HG02623 (cell line): Measurements from ENCODE around the gene OR52B2.
"Not testable (repeated sequence)": the region's sequence is repeated elsewhere in the genome, so short reads cannot be mapped to it uniquely, and the experiment has no call there.

Experiments
- ATAC-seq: cut with Tn5 transposase; IDR thresholded peaks from one replicate; pipeline ENCODE4 v1.9.1; 2021; ENCODE audit warnings: moderate library complexity; ENCODE audit not compliant: unreplicated experiment

Gene OR52B2

DNA sequence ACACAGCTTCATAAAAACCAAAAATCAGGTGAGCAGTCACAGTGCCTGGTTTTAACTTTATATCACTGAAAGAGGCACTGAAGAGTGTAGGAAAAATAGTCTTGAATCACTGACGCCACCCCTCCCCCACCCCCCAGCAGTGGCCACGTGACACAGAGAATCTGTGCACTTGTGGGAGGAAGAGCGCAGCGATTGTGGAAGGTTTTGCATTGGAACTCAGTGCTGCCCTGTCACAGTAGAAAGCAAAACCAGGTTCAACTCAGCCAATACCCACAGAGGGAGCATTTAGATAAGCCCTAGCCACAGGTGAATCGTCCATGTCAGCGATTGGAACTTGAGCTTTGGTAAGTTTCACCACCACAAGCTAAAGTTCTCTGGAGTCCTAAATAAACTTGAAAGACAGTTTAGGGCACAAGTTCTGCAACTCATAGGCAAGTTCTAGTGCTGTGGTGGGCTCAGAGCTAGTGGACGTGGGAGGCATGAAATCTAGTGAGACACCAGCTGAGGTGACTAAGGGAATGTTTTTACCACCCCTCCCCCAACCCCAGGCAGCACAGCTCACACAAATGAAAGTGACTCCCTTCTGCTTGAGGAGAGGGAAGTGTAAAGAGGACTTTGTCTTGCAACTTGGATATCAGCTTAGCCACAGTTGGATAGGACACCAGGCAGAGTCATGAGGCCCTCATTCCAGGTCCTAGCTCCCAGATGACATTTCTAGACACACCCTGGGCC, 13.3 kb downstream of the OR52B2 start:
- no peak for ATAC-seq

DNA sequence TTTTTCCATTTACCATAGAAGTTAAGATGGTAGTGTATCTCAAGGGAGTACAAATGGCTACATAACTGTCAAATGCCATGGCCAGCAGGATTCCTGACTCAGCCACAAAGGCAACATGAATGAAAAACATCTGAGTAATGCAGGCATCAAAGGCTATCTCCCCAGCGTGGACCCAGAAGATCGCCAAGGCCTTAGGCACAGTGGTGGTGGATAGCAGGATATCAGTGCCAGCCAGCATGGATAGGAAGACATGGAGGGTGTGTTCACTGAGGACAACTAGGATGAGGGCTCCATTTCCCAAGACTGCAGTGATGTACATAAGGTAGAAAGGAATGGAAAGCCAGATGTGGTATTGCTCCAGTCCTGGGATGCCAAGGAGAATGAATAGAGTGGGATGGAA, 18.0 kb downstream of the OR52B2 start:
- no peak for ATAC-seq

DNA sequence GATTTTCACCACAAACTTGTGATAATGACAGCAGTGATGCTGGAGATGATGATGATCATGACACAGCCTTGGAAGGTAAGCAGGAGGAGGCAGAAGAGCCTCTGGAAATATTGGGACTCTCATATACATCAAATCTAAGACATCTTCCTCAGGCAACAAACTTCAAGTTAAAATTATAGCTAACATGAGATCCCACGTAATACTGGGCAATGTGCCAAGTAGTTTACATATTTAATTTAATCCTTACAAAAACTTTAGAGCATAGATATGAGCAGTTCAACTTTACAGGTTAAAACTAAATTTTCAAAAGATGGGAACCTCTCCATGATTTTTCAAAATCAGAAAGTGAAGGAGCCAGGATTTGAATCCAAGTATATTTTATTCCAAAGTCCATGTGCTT, 19.0 kb downstream of the OR52B2 start:
- no peak for ATAC-seq

DNA sequence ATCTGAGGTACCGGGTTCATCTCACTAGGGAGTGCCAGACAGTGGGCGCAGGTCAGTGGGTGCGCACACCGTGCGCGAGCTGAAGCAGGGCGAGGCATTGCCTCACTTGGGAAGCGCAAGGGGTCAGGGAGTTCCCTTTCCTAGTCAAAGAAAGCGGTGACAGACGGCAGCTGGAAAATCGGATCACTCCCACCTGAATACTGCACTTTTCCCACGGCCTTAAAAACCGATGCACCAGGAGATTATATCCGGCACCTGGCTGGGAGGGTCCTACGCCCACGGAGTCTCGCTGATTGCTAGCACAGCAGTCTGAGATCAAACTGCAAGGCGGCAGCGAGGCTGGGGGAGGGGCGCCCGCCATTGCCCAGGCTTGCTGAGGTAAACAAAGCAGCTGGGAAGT, 26.4 kb downstream of the OR52B2 start:
- ATAC-seq, result not testable (repeated sequence)

DNA sequence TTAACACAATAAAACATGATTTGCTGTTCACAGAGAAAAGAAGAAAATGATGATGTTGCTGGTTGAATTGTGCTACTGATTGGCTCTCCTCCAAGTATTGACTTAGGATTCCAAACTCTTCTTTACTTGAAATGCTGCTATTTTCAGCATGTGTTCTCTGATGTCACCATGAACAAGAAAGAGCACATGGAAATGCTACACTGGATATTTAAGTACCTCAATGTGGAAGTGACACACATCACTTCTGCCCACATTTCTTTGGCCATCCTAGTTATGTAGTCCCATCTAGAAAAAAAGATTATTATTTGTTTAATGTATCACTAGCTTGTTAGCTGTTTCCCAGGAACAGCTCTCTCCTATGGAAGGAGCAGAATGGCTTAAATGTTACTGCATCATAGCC, 27.2 kb downstream of the OR52B2 start:
- ATAC-seq, result no peak

DNA sequence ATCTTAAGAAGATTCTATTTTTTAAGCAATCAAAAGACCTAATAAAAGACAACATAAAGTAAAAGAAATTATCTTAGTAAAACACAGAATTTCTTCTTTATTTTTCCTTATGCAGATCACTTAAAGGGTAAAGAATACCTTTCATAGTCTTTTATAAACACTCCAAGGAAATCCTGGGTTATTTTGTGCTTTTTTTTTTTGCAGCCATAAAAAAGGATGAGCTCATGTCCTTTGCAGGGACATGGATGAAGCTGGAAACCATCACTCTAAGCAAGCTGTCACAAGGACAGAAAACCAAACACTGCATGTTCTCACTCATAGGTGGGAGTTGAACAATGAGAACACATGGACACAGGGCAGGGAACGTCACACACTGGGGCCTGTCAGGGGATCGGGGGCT, 34.2 kb downstream of the OR52B2 start:
- not testable (repeated sequence) for ATAC-seq

DNA sequence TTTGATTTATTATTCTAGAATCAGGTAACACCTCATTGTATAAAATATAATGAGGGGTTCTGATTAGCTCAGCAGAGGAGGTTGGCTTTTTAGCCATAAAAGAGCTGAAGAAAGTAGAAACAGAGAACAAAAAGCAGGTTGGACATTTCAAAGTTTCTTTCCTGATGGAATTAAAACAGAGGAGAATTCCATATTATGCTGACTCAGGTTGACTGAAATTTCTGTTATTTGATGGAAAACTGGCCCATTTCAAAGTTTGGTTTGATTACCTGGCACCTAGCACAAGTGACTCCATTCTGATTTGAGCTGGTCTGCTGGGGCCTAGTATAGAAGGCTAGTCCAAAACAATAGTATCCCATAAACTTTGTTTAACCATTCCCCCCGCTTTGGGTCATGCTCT, 37.7 kb downstream of the OR52B2 start:
- no peak for ATAC-seq

DNA sequence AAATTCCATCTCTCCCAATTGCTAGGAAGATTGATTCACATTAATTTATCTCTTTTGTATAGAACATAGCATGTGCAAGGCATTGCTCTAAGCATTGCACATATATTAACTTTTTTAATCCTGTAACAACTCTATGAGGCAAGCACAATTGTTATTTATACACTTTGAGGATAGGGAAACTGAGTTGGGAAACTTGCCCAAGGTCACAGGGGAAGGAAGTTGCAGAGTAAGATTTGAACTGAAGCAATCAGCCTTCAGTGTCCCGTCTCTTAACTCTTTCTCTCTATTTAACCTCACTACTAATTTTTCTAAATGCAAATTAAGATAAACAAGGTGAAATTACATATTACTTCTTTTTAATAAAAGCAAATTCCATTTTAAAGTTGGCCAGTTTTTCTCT, 40.5 kb downstream of the OR52B2 start:
- ATAC-seq, result no peak

DNA sequence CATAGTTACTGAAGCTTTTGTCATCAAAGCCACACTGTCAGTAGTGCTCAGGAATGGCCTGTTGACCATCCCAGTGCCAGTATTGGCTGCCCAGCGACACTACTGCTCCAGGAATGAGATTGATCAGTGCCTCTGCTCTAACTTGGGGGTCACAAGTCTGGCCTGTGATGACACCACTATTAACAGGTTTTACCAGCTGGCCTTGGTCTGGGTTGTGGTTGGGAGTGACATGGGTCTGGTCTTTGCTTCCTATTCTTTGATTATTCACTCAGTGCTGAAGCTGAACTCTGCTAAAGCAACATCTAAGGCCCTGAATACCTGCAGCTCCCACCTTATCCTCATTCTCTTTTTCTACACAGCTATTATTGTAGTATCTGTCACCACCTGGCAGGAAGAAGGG, 41.1 kb downstream of the OR52B2 start:
- ATAC-seq, result no peak

DNA sequence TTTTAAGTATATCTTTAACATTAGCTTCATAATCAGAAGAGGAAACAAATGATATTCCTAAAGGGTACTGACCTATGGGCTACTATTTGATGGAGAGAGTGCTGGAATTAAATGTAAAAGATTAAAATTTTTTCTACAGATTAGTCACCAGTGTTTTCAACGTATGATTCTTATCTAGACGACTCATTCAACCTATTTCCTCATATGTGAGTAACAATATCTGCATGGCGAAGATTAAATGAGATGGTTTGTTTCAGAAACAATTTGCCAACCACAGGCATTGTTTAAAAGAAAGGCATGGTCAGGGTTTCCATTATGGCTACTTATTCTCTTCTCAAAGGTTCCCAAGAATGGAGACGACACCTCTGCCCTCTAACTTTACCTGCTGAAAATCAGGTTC, 42.2 kb downstream of the OR52B2 start:
- no peak for ATAC-seq

DNA sequence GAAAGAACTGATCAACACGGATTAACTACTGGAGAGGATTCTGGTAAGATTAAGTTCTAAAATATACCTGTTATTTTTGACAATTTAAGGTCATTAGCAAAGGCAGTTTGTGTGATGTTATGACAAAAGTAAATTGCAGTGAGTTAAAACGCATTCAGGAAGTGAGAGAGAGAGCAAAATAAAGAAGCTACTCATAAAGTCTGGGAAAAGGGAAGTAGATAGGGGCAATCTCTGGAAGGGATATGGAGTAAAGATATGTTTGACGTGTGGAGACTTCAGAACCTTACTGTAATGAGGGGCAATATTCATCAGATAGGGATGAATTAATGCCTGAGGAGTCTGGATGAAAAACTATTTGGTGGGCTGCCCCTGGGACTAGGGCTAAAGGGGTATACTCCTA, 45.9 kb downstream of the OR52B2 start:
- ATAC-seq, result no peak
